GM15510 (cell line): ENCODE results near the gene CNTLN.

ENCODE experiments used
- POLR2A ChIP-seq: IDR thresholded peaks from 3 replicates; pipeline ENCODE4 v1.6.1; 2011; ENCODE audit warnings: borderline replicate concordance; ENCODE audit not compliant: insufficient read length; ENCODE audit errors: extremely low read depth

Gene CNTLN

GRCh38 chr9:17322882-17323864 is 188.3 kb downstream of the CNTLN start:
- TF ChIP-seq POLR2A: no peak

GRCh38 chr9:17328331-17328730 is 193.5 kb downstream of the CNTLN start:
- no peak for TF ChIP-seq POLR2A

GRCh38 chr9:17330097-17330496 is 195.3 kb downstream of the CNTLN start:
- TF ChIP-seq POLR2A: no peak

GRCh38 chr9:17332115-17332514 is 197.3 kb downstream of the CNTLN start:
- TF ChIP-seq POLR2A: no peak

GRCh38 chr9:17339156-17339555 is 204.3 kb downstream of the CNTLN start:
- no peak for TF ChIP-seq POLR2A

GRCh38 chr9:17342696-17343095 is 207.9 kb downstream of the CNTLN start:
- no peak for TF ChIP-seq POLR2A

GRCh38 chr9:17349831-17350230 is 215.0 kb downstream of the CNTLN start:
- TF ChIP-seq POLR2A: no peak

- TF ChIP-seq POLR2A: no peak
Observed at GRCh38 chr9:17361378-17361777, 226.5 kb downstream of the CNTLN start.

GRCh38 chr9:17367035-17367434 is 232.2 kb downstream of the CNTLN start:
- TF ChIP-seq POLR2A: no peak

- no peak for TF ChIP-seq POLR2A
Observed at GRCh38 chr9:17380126-17380861, 245.5 kb downstream of the CNTLN start.

- TF ChIP-seq POLR2A: no peak
Observed at GRCh38 chr9:17387565-17387964, 252.7 kb downstream of the CNTLN start.

GRCh38 chr9:17389026-17389425 is 254.2 kb downstream of the CNTLN start:
- TF ChIP-seq POLR2A: no peak

GRCh38 chr9:17394881-17395510 is 260.2 kb downstream of the CNTLN start:
- TF ChIP-seq POLR2A: no peak

- TF ChIP-seq POLR2A: no peak
Observed at GRCh38 chr9:17398350-17398749, 263.5 kb downstream of the CNTLN start.

GRCh38 chr9:17401858-17402257 is 267.0 kb downstream of the CNTLN start:
- no peak for TF ChIP-seq POLR2A
